HCT116 (cell line): ENCODE measurements around the gene MXRA8. TPM values are rescaled to one million over a fixed set of nuclear protein-coding genes. Genes with fewer than 3 reads are reported as not detected.

Experiments
- ATAC-seq: fragments of 200-7000 bp; cut with Tn5 transposase; 2 replicates; pipeline ENCODE4 v1.9.1; 2020; ENCODE audit warnings: mild to moderate bottlenecking, moderate library complexity
- BruUV-seq: library from RNA; stranded (reverse); fragments of 400-500 nt; replicated peaks from 2 replicates; lab custom pipeline; 2021; lab: Mats Ljungman, UMichigan
- CTCF ChIA-PET: fragments of 300-600 bp; sonication (Branson Sonifier 250); formaldehyde crosslinking; loops from one replicate; lab custom pipeline; 2021; ENCODE audit warnings: antibody characterized with exemption; lab: Charles Lee
- POLR2A ChIA-PET: fragments of 300-600, 350-600 bp; sonication (Branson Sonifier 250); formaldehyde crosslinking; loops from one replicate; lab custom pipeline; 2021; ENCODE audit warnings: antibody characterized with exemption; lab: Charles Lee
- RAD21 ChIA-PET, 2 experiments: fragments of 300-600 bp; sonication (Branson Sonifier 250); formaldehyde crosslinking; loops; one replicate each; lab custom pipeline; 2023; ENCODE audit warnings: low total read pairs in 2 of 2; ENCODE audit not compliant: uncharacterized antibody in 2 of 2, unreplicated experiment in 2 of 2, low non-redundant PET in 1 of 2; lab: Charles Lee
- DNase-seq: peaks from one replicate; pipeline ENCODE4 v3.0.0-alpha.2; 2010; ENCODE audit warnings: low read depth, low spot score
- H2AFZ ChIP-seq: fragments of 200-600 bp; shearing (Covaris generic), sonication (generic); 2 replicates; pipeline ENCODE4 v1.6.1; 2017; ENCODE audit warnings: low read depth, mixed run types, mixed read lengths, antibody characterized with exemption, low read length; ENCODE audit not compliant: poor library complexity, severe bottlenecking
- H3K27ac ChIP-seq: 2 replicates; pipeline ENCODE4 v1.5.1; 2012; ENCODE audit warnings: low read depth, low read length
- H3K27me3 ChIP-seq: fragments of 200-600 bp; sonication (generic); 2 replicates; pipeline ENCODE4 v1.6.1; 2016; ENCODE audit warnings: mixed run types, low read length, mixed read lengths; ENCODE audit not compliant: insufficient read depth
- H3K36me3 ChIP-seq, 2 experiments: fragments of 200-500 bp in 1 of 2; fragments of 200-600 bp in 1 of 2; sonication (Bioruptor generic) in 1 of 2; sonication (generic) in 1 of 2; 2 replicates each; pipeline versions ENCODE4 v1.5.1 to v1.6.1; 2014 to 2016; ENCODE audit warnings: low read length in 2 of 2, inconsistent platforms in 1 of 2, mixed read lengths in 1 of 2, mixed run types in 1 of 2; ENCODE audit not compliant: insufficient read depth in 2 of 2, control insufficient read depth in 1 of 2
- H3K4me1 ChIP-seq, 2 experiments: fragments of 200-600 bp in 1 of 2; sonication (generic) in 1 of 2; 2 replicates each; pipeline versions ENCODE4 v1.5.1 to v1.6.1; 2012 to 2017; ENCODE audit warnings: low read length in 2 of 2, inconsistent platforms in 1 of 2, mild to moderate bottlenecking in 1 of 2, mixed read lengths in 1 of 2, mixed run types in 1 of 2, moderate library complexity in 1 of 2; ENCODE audit not compliant: insufficient read depth in 2 of 2, control insufficient read depth in 1 of 2
- H3K4me2 ChIP-seq: fragments of 200-600 bp; sonication (generic); 2 replicates; pipeline ENCODE4 v1.6.1; 2017; ENCODE audit warnings: mixed run types, low read length, mixed read lengths
- H3K4me3 ChIP-seq, 2 experiments: fragments of 200-600 bp in 1 of 2; sonication (generic) in 1 of 2; replicated peaks in 1 of 2; 2 replicates each; pipeline ENCODE4 v1.5.1; 2011 to 2016; ENCODE audit warnings: low read length in 2 of 2, control low read depth in 1 of 2, low read depth in 1 of 2, mild to moderate bottlenecking in 1 of 2, mixed read lengths in 1 of 2, mixed run types in 1 of 2
- H3K79me2 ChIP-seq: fragments of 200-600 bp; sonication (generic); 2 replicates; pipeline ENCODE4 v1.6.1; 2017; ENCODE audit warnings: mild to moderate bottlenecking, mixed run types, low read length, moderate library complexity, mixed read lengths; ENCODE audit not compliant: insufficient read depth
- H3K9ac ChIP-seq: fragments of 200-600 bp; sonication (generic); 2 replicates; pipeline ENCODE4 v1.6.1; 2016; ENCODE audit warnings: low read length, mixed read lengths
- H3K9me2 ChIP-seq: fragments of 200-600 bp; sonication (generic), shearing (Covaris generic); 2 replicates; pipeline ENCODE4 v1.6.1; 2017; ENCODE audit warnings: mixed run types, mild to moderate bottlenecking, moderate library complexity; ENCODE audit not compliant: insufficient read depth
- H3K9me3 ChIP-seq, 2 experiments: fragments of 200-500 bp in 1 of 2; fragments of 200-600 bp in 1 of 2; sonication (Bioruptor generic) in 1 of 2; sonication (generic) in 1 of 2; 2 replicates each; pipeline ENCODE4 v1.6.1; 2014 to 2017; ENCODE audit warnings: low read length in 2 of 2, mixed read lengths in 2 of 2, inconsistent platforms in 1 of 2, low read depth in 1 of 2, mild to moderate bottlenecking in 1 of 2, mixed run types in 1 of 2, moderate library complexity in 1 of 2; ENCODE audit not compliant: control insufficient read depth in 1 of 2, insufficient read depth in 1 of 2
- H4K20me1 ChIP-seq: fragments of 200-600 bp; sonication (generic), shearing (Covaris generic); 2 replicates; pipeline ENCODE4 v1.6.1; 2017; ENCODE audit warnings: mixed run types, mild to moderate bottlenecking, moderate library complexity; ENCODE audit not compliant: insufficient read depth
- EZH2 ChIP-seq: fragments of 200-600 bp; sonication (generic); IDR thresholded peaks from 2 replicates; pipeline ENCODE4 v1.6.1; 2017; ENCODE audit warnings: antibody characterized with exemption, mixed run types
- EZH2phosphoT487 ChIP-seq: fragments of 200-600 bp; IDR thresholded peaks from 2 replicates; pipeline ENCODE4 v1.6.1; 2018; ENCODE audit warnings: antibody characterized with exemption, borderline replicate concordance
- POLR2AphosphoS5 ChIP-seq: IDR thresholded peaks from 2 replicates; pipeline ENCODE4 v1.6.1; 2011; ENCODE audit warnings: mild to moderate bottlenecking, low read depth, low read length, moderate library complexity
- RAD21 ChIP-seq: IDR thresholded peaks from 2 replicates; pipeline ENCODE4 v1.6.1; 2012; ENCODE audit warnings: low read depth, mild to moderate bottlenecking
- SRF ChIP-seq: IDR thresholded peaks from 2 replicates; pipeline ENCODE4 v1.6.1; 2012; ENCODE audit warnings: low read depth
- YY1 ChIP-seq: IDR thresholded peaks from 2 replicates; pipeline ENCODE4 v1.6.1; 2011; ENCODE audit warnings: low read length, low read depth, moderate library complexity, mild to moderate bottlenecking; ENCODE audit not compliant: insufficient replicate concordance; ENCODE audit errors: extremely low read depth
- ZFX ChIP-seq: fragments of 450-650 bp; IDR thresholded peaks from 2 replicates; pipeline ENCODE4 v1.6.1; 2017
- ZNF274 ChIP-seq: fragments of 200-500 bp; sonication (Bioruptor generic); IDR thresholded peaks from 2 replicates; pipeline ENCODE4 v1.6.1; 2014; ENCODE audit warnings: mild to moderate bottlenecking, low read depth, low read length, inconsistent platforms
- intact Hi-C: fragments of 100-400 bp; cut with micrococcal nuclease; formaldehyde crosslinking; loops from 2 replicates; pipeline ENCODE4 v1.10.0; 2022
- total RNA-seq: library from RNA; stranded (reverse); gene quantifications from one replicate; pipeline ENCODE4 v1.2.1, GENCODE V29; 2021; ENCODE audit not compliant: unreplicated experiment
- TF ChIP-seq, protein P1 (sequence below): IDR thresholded peaks from 2 replicates; pipeline ENCODE4 v1.6.1; 2011; ENCODE audit warnings: mild to moderate bottlenecking, low read length, moderate library complexity; ENCODE audit not compliant: insufficient replicate concordance; ENCODE audit errors: extremely low read depth
- TF ChIP-seq, protein P2 (sequence below): IDR thresholded peaks from 2 replicates; pipeline ENCODE4 v1.6.1; 2012
- TF ChIP-seq, protein P3 (sequence below): IDR thresholded peaks from 2 replicates; pipeline ENCODE4 v1.6.1; 2012

Gene MXRA8
- total RNA-seq, 1 experiment from 2014 or later, result 0.74 TPM

GRCh38 chr1:1352786-1353388 is 5.5 kb downstream of the MXRA8 start:
- Histone ChIP-seq H3K4me1 (peaks cover 10 to 41% of the 10 kb centered on the region in 2 experiments), H3K9ac (no peak overlapping the region), H2AFZ (no peak overlapping the region), H4K20me1 (no peaks in the 10 kb centered on the region), H3K79me2 (peaks cover 10% of the 10 kb centered on the region), H3K36me3 (no peaks in the 10 kb centered on the region), H3K27ac (no peak overlapping the region), H3K9me2 (no peaks in the 10 kb centered on the region), H3K4me3 (no peak overlapping the region), H3K27me3 (no peaks in the 10 kb centered on the region), H3K9me3 (no peaks in the 10 kb centered on the region), H3K4me2 (peak overlapping the region; percentile 40)
- ATAC-seq, result no peak
- ChIA-PET POLR2A (no interaction called here), RAD21 (no interaction called here), CTCF (no interaction called here)
- TF ChIP-seq EZH2 (no peak), ZNF274 (no peak), ZFX (no peak), EZH2phosphoT487 (no peak), YY1 (no peak), RAD21 (no peak), SRF (no peak), POLR2AphosphoS5 (no peak)
- TF ChIP-seq, protein P1, sequence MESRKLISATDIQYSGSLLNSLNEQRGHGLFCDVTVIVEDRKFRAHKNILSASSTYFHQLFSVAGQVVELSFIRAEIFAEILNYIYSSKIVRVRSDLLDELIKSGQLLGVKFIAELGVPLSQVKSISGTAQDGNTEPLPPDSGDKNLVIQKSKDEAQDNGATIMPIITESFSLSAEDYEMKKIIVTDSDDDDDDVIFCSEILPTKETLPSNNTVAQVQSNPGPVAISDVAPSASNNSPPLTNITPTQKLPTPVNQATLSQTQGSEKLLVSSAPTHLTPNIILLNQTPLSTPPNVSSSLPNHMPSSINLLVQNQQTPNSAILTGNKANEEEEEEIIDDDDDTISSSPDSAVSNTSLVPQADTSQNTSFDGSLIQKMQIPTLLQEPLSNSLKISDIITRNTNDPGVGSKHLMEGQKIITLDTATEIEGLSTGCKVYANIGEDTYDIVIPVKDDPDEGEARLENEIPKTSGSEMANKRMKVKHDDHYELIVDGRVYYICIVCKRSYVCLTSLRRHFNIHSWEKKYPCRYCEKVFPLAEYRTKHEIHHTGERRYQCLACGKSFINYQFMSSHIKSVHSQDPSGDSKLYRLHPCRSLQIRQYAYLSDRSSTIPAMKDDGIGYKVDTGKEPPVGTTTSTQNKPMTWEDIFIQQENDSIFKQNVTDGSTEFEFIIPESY, result no peak
- TF ChIP-seq, protein P2, sequence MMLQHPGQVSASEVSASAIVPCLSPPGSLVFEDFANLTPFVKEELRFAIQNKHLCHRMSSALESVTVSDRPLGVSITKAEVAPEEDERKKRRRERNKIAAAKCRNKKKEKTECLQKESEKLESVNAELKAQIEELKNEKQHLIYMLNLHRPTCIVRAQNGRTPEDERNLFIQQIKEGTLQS, result no peak
- TF ChIP-seq, protein P3, sequence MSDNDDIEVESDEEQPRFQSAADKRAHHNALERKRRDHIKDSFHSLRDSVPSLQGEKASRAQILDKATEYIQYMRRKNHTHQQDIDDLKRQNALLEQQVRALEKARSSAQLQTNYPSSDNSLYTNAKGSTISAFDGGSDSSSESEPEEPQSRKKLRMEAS, result no peak
- no peak for DNase-seq
- intact Hi-C loops, result no loop called here
- BruUV-seq, result no TSS peak
